HepG2 (cell line): ENCODE measurements around the gene ALG8. TPM values are rescaled to one million over a fixed set of nuclear protein-coding genes. Genes with fewer than 3 reads are reported as not detected.
A peak's percentile ranks its signal among the peaks of the same experiment; 100 is the strongest.

Experiments
- BCL6 ChIP-seq: IDR thresholded peaks from 2 replicates; pipeline ENCODE4 v1.6.1; 2016; ENCODE audit warnings: missing genetic modification reagents, missing compliant biosample characterization
- DPF2 ChIP-seq: sonication (generic); formaldehyde crosslinking; IDR thresholded peaks from 2 replicates; pipeline ENCODE4 v1.4.0; 2020; ENCODE audit warnings: mild to moderate bottlenecking, low read depth, missing genetic modification reagents, borderline replicate concordance
- DRAP1 ChIP-seq: IDR thresholded peaks from 2 replicates; pipeline ENCODE4 v1.6.1; 2016; ENCODE audit warnings: missing genetic modification reagents, missing compliant biosample characterization
- GATAD1 ChIP-seq: IDR thresholded peaks from 2 replicates; pipeline ENCODE4 v1.6.1; 2016; ENCODE audit warnings: missing genetic modification reagents, missing compliant biosample characterization
- HMGXB3 ChIP-seq: sonication (generic); formaldehyde crosslinking; IDR thresholded peaks from 2 replicates; pipeline ENCODE4 v1.4.0; 2020; ENCODE audit warnings: missing genetic modification reagents, borderline replicate concordance
- HNF4A ChIP-seq: sonication (generic); formaldehyde crosslinking; IDR thresholded peaks from 2 replicates; pipeline ENCODE4 v1.4.0; 2020; ENCODE audit warnings: missing genetic modification reagents
- PATZ1 ChIP-seq: sonication (generic); formaldehyde crosslinking; IDR thresholded peaks from 2 replicates; pipeline ENCODE4 v1.4.0; 2020; ENCODE audit warnings: missing genetic modification reagents
- PHF21A ChIP-seq: sonication (generic); formaldehyde crosslinking; IDR thresholded peaks from 2 replicates; pipeline ENCODE4 v1.5.0; 2020; ENCODE audit warnings: mild to moderate bottlenecking, missing genetic modification reagents
- SIX4 ChIP-seq: sonication (generic); formaldehyde crosslinking; IDR thresholded peaks from 2 replicates; pipeline ENCODE4 v1.4.0; 2020; ENCODE audit warnings: missing genetic modification reagents
- TCF7 ChIP-seq: sonication (generic); IDR thresholded peaks from 2 replicates; pipeline ENCODE4 v1.6.1; 2016; ENCODE audit warnings: antibody characterized with exemption, low read depth
- TFDP1 ChIP-seq: IDR thresholded peaks from 2 replicates; pipeline ENCODE4 v1.6.1; 2016; ENCODE audit warnings: missing compliant biosample characterization, missing genetic modification reagents, borderline replicate concordance
- ZBTB7B ChIP-seq: sonication (generic); formaldehyde crosslinking; IDR thresholded peaks from 2 replicates; pipeline ENCODE4 v1.4.0; 2020; ENCODE audit warnings: missing genetic modification reagents
- ZMYM3 ChIP-seq: sonication (generic); formaldehyde crosslinking; IDR thresholded peaks from 2 replicates; pipeline ENCODE4 v1.5.1; 2020; ENCODE audit warnings: mild to moderate bottlenecking, missing genetic modification reagents
- ZNF331 ChIP-seq: sonication (generic); formaldehyde crosslinking; IDR thresholded peaks from 2 replicates; pipeline ENCODE4 v1.4.0; 2020; ENCODE audit warnings: missing genetic modification reagents
- polyA plus RNA-seq, 8 experiments: library from polyadenylated mRNA; depleted of rRNA in 3 of 8; stranded (reverse) in 7 of 8; unstranded in 1 of 8; fragments of >200 nt; fragmentation: Illumina TruSeq in 4 of 8; extraction: Trizol in 4 of 8; gene quantifications; 2 replicates each; pipeline versions ENCODE4 v1.2.1 to v1.2.3, GENCODE V29; 2011 to 2016; ENCODE audit warnings: low read depth in 4 of 8, missing spikeins in 1 of 8, mixed read lengths in 1 of 8; ENCODE audit not compliant: insufficient read depth in 1 of 8
- total RNA-seq, 5 experiments: library from RNA; depleted of rRNA; stranded (reverse); fragments of >200 nt; fragmentation: Illumina TruSeq; extraction: Trizol; gene quantifications; 2 replicates each; pipeline ENCODE4 v1.2.3, GENCODE V29; 2016; ENCODE audit warnings: low read depth in 1 of 5

ALG8 gene
- total and polyA plus RNA-seq, 2 of the 13 experiments (the other 11 are each of a cell fraction or from before 2014, with no cell fraction given) = 75.8 to 88.0 TPM

GRCh38 chr11:78086521-78087074 lies 52.8 kb downstream of the ALG8 start (continued):
- TF ChIP-seq PATZ1 = peak; percentile 96
- peak; percentile 46; the same call in 1 of the 2 replicates for TF ChIP-seq ZMYM3 (CRISPR knock-in tag)
- TF ChIP-seq GATAD1 = peak; percentile 46; the same call in 1 of the 2 replicates
- TF ChIP-seq BCL6 (CRISPR knock-in tag) = peak; percentile 55; the same call in 1 of the 2 replicates
- peak; percentile 96 for TF ChIP-seq ZNF331 (CRISPR knock-in tag)
- TF ChIP-seq DRAP1 = peak; percentile 35; the same call in 1 of the 2 replicates
- peak; percentile 57; the same call in 1 of the 2 replicates for TF ChIP-seq SIX4 (CRISPR knock-in tag)
- TF ChIP-seq TCF7 = peak; percentile 74; the same call in 1 of the 2 replicates
- TF ChIP-seq DPF2 = peak; percentile 47; the same call in 1 of the 2 replicates
- TF ChIP-seq PHF21A (CRISPR knock-in tag) = peak; percentile 65
- peak; percentile 24; the same call in 1 of the 2 replicates for TF ChIP-seq TFDP1 (CRISPR knock-in tag)
- TF ChIP-seq HNF4A = peak; percentile 77
- peak; percentile 76; the same call in 1 of the 2 replicates for TF ChIP-seq HMGXB3 (CRISPR knock-in tag)
- TF ChIP-seq ZBTB7B (CRISPR knock-in tag) = peak; percentile 80
